GM13977 (cell line): Measurements from ENCODE around the gene PARP3.

ENCODE experiments used
- DNase-seq: peaks from one replicate; pipeline ENCODE4 v3.0.0; 2012; ENCODE audit warnings: low spot score
- in situ Hi-C: fragments of 300-500 bp; cut with MboI; formaldehyde crosslinking; loops from one replicate; pipeline ENCODE4 v1.12.0; 2022; ENCODE audit warnings: low sequenced_read_pairs, low pct_unique_long_range_greater_than_20kb, mixed read lengths, inconsistent platforms; ENCODE audit not compliant: unreplicated experiment
- TF ChIP-seq, protein P1 (sequence below): IDR thresholded peaks from 2 replicates; pipeline ENCODE4 v1.5.1; 2012; ENCODE audit warnings: mild to moderate bottlenecking, control low read depth; ENCODE audit not compliant: insufficient read depth; ENCODE audit errors: extremely low read depth, missing control alignments

PARP3 gene

GRCh38 chr3:51982352-51982837 lies 40.2 kb downstream of the PARP3 start:
- TF ChIP-seq, protein P1, sequence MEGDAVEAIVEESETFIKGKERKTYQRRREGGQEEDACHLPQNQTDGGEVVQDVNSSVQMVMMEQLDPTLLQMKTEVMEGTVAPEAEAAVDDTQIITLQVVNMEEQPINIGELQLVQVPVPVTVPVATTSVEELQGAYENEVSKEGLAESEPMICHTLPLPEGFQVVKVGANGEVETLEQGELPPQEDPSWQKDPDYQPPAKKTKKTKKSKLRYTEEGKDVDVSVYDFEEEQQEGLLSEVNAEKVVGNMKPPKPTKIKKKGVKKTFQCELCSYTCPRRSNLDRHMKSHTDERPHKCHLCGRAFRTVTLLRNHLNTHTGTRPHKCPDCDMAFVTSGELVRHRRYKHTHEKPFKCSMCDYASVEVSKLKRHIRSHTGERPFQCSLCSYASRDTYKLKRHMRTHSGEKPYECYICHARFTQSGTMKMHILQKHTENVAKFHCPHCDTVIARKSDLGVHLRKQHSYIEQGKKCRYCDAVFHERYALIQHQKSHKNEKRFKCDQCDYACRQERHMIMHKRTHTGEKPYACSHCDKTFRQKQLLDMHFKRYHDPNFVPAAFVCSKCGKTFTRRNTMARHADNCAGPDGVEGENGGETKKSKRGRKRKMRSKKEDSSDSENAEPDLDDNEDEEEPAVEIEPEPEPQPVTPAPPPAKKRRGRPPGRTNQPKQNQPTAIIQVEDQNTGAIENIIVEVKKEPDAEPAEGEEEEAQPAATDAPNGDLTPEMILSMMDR = peak; percentile 61
- DNase-seq = peak; percentile 85
- in situ Hi-C loops = no loop called here

GRCh38 chr3:51982838-51983577 lies 40.8 kb downstream of the PARP3 start, which contains the start of gene ACY1:
Gene ACY1, plus strand, starts transcription at chr3:51983535. Its CDS starts 530 bp downstream, at chr3:51984065.
- TF ChIP-seq, protein P1 = no peak

GRCh38 chr3:51983578-51984268 lies 41.6 kb downstream of the PARP3 start:
- peak; percentile 50 for DNase-seq
- TF ChIP-seq, protein P1 = no peak
- in situ Hi-C loops = no loop called here

More at GRCh38 chr3:51982838-51983577, 40.8 kb downstream of the PARP3 start, which contains the start of gene ACY1:
- in situ Hi-C loops = no loop called here
- peak; percentile 98 for DNase-seq

GRCh38 chr3:51984269-51984647 lies 42.1 kb downstream of the PARP3 start:
- TF ChIP-seq, protein P1 = no peak
- DNase-seq = no peak
- in situ Hi-C loops = no loop called here

DNA sequence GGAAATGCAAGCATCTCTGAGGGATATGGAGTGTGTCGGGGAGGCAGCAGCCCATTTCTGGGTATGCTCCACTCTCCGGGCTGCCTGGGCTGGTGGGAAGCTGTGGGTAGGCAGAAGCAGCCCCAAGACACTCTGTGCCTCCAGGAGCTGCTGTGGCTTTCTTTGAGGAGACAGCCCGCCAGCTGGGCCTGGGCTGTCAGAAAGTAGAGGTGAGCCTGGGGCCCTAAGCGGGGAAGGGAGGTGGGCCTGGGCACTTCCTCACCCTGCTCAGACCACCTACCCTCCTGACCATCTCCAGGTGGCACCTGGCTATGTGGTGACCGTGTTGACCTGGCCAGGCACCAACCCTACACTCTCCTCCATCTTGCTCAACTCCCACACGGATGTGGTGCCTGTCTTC lies 42.9 kb downstream of the PARP3 start:
- in situ Hi-C loops = no loop called here
- no peak for DNase-seq
- TF ChIP-seq, protein P1 = no peak

DNA sequence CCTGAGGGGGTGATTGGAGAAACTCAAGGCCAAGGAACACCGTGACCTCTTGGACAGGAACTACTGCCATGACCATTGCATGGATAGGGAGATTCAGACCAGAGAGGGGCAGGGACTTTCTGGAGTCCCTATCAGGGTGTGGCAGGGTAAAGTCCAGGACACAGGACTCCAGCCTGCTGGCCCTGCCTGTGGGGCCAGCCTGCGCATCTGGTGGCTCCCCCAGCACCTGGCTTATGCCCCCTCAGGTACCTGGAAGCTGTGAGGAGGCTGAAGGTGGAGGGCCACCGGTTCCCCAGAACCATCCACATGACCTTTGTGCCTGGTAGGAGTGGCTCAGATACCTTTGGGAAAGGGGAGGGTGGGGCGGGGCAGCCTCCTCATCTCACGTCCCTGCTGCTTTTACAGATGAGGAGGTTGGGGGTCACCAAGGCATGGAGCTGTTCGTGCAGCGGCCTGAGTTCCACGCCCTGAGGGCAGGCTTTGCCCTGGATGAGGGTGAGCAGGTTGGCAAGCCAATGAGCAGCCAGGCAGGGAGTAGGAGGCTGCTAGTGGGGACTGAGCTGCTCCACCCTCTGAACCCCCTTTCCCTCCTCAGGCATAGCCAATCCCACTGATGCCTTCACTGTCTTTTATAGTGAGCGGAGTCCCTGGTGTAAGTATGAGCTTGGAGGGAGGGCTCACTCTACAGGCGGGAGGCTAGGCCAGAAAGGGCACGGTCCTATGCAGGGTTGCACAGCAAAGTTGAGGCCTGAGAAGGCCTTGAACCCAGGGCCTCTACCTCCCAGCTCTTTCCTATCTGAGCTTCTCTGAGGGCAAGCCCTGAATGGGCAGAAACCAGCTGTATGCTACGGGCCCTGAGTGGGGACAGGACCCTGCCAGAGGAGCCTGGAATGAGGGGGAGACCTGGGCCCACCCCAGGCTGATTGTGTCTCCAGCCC lies 44.1 kb downstream of the PARP3 start:
- no peak for DNase-seq
- in situ Hi-C loops = no loop called here
- TF ChIP-seq, protein P1 = no peak
